Panc1 (cell line): ENCODE data around the gene CD34. TPM values are rescaled to one million over a fixed set of nuclear protein-coding genes. Genes with fewer than 3 reads are reported as not detected.

Experiments used
- ATAC-seq: fragments of 200-7000 bp; cut with Tn5 transposase; 2 replicates; pipeline ENCODE4 v1.9.1; 2020; ENCODE audit warnings: mild to moderate bottlenecking, moderate library complexity
- BruUV-seq: library from RNA; stranded (reverse); fragments of 400-500 nt; replicated peaks from 2 replicates; lab custom pipeline; 2021; lab: Mats Ljungman, UMichigan
- CTCF ChIA-PET: fragments of 300-600 bp; sonication (Branson Sonifier 250); formaldehyde crosslinking; loops from one replicate; lab custom pipeline; 2022; ENCODE audit warnings: antibody characterized with exemption; lab: Charles Lee
- POLR2A ChIA-PET: fragments of 300-600 bp; sonication (Branson Sonifier 250); formaldehyde crosslinking; loops from one replicate; lab custom pipeline; 2022; ENCODE audit warnings: antibody characterized with exemption; lab: Charles Lee
- DNase-seq: peaks from one replicate; pipeline ENCODE4 v3.0.0-alpha.2; 2010; ENCODE audit warnings: low read depth, low spot score
- H3K27ac ChIP-seq: 2 replicates; pipeline ENCODE4 v1.5.1; 2011; ENCODE audit warnings: mild to moderate bottlenecking, low read length, inconsistent platforms
- H3K27me3 ChIP-seq: fragments of 200-500 bp; sonication (Bioruptor generic); 2 replicates; pipeline ENCODE4 v1.6.0; 2014; ENCODE audit warnings: low read length, inconsistent platforms; ENCODE audit not compliant: control insufficient read depth, insufficient read depth
- H3K36me3 ChIP-seq: fragments of 200-500 bp; sonication (Bioruptor generic); 2 replicates; pipeline ENCODE4 v1.5.1; 2014; ENCODE audit warnings: inconsistent platforms, mild to moderate bottlenecking, low read length, moderate library complexity; ENCODE audit not compliant: control insufficient read depth, insufficient read depth
- H3K4me1 ChIP-seq: 2 replicates; pipeline ENCODE4 v1.5.1; 2011; ENCODE audit warnings: inconsistent platforms, mild to moderate bottlenecking, low read length, moderate library complexity; ENCODE audit not compliant: control insufficient read depth, insufficient read depth
- H3K4me3 ChIP-seq, 2 experiments: 2 replicates each; pipeline ENCODE4 v1.5.1; 2011 to 2012; ENCODE audit warnings: low read depth in 2 of 2, low read length in 2 of 2, mild to moderate bottlenecking in 2 of 2, inconsistent platforms in 1 of 2, moderate library complexity in 1 of 2
- H3K9me3 ChIP-seq: fragments of 200-500 bp; sonication (Bioruptor generic); 2 replicates; pipeline ENCODE4 v1.5.1; 2014; ENCODE audit warnings: low read depth, mild to moderate bottlenecking, inconsistent platforms, low read length, moderate library complexity; ENCODE audit not compliant: control insufficient read depth, insufficient read depth
- POLR2AphosphoS5 ChIP-seq: IDR thresholded peaks from 2 replicates; pipeline ENCODE4 v1.6.1; 2012; ENCODE audit warnings: mild to moderate bottlenecking, low read depth, low read length, moderate library complexity
- SIN3A ChIP-seq: IDR thresholded peaks from 2 replicates; pipeline ENCODE4 v1.6.1; 2012; ENCODE audit warnings: low read depth, mild to moderate bottlenecking, low read length, moderate library complexity, borderline replicate concordance; ENCODE audit not compliant: insufficient read depth
- TCF7L2 ChIP-seq: IDR thresholded peaks from 2 replicates; pipeline ENCODE4 v1.6.1; 2011; ENCODE audit warnings: mild to moderate bottlenecking, low read depth, low read length, inconsistent platforms
- in situ Hi-C: cut with HindIII; loops from 2 replicates; pipeline ENCODE4 v1.10.0; 2016; ENCODE audit warnings: low sequenced_read_pairs, low pct_unique_long_range_greater_than_20kb
- intact Hi-C: fragments of 100-400 bp; cut with micrococcal nuclease; formaldehyde crosslinking; loops from one replicate; pipeline ENCODE4 v1.10.0; 2022; ENCODE audit not compliant: unreplicated experiment
- total RNA-seq: library from RNA; stranded (reverse); gene quantifications from one replicate; pipeline ENCODE4 v1.2.1, GENCODE V29; 2021; ENCODE audit not compliant: unreplicated experiment
- TF ChIP-seq, protein P1 (sequence below): fragments of 450-650 bp; IDR thresholded peaks from 2 replicates; pipeline ENCODE4 v1.5.1; 2017; ENCODE audit warnings: mild to moderate bottlenecking
- TF ChIP-seq, protein P2 (sequence below), 2 experiments: IDR thresholded peaks; 2 replicates each; pipeline ENCODE4 v1.6.1; 2011 to 2012; ENCODE audit warnings: low read depth in 2 of 2, control low read depth in 1 of 2, low read length in 1 of 2, mild to moderate bottlenecking in 1 of 2, moderate library complexity in 1 of 2; ENCODE audit not compliant: insufficient read depth in 1 of 2

The CD34 gene
- total RNA-seq, 1 experiment from 2014 or later = 0.15 TPM

- Histone ChIP-seq H3K27me3 (no peaks in the 10 kb centered on the region), H3K9me3 (no peaks in the 10 kb centered on the region), H3K36me3 (no peaks in the 10 kb centered on the region), H3K4me1 (no peaks in the 10 kb centered on the region), H3K4me3 (no peak overlapping the region), H3K27ac (no peak overlapping the region)
- in situ Hi-C loops (no loop called here), intact Hi-C loops (no loop called here)
- TF ChIP-seq, protein P1, sequence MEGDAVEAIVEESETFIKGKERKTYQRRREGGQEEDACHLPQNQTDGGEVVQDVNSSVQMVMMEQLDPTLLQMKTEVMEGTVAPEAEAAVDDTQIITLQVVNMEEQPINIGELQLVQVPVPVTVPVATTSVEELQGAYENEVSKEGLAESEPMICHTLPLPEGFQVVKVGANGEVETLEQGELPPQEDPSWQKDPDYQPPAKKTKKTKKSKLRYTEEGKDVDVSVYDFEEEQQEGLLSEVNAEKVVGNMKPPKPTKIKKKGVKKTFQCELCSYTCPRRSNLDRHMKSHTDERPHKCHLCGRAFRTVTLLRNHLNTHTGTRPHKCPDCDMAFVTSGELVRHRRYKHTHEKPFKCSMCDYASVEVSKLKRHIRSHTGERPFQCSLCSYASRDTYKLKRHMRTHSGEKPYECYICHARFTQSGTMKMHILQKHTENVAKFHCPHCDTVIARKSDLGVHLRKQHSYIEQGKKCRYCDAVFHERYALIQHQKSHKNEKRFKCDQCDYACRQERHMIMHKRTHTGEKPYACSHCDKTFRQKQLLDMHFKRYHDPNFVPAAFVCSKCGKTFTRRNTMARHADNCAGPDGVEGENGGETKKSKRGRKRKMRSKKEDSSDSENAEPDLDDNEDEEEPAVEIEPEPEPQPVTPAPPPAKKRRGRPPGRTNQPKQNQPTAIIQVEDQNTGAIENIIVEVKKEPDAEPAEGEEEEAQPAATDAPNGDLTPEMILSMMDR = no peak
- no peak for TF ChIP-seq POLR2AphosphoS5
- TF ChIP-seq TCF7L2 = no peak
- no peak for TF ChIP-seq SIN3A
- TF ChIP-seq, protein P2, sequence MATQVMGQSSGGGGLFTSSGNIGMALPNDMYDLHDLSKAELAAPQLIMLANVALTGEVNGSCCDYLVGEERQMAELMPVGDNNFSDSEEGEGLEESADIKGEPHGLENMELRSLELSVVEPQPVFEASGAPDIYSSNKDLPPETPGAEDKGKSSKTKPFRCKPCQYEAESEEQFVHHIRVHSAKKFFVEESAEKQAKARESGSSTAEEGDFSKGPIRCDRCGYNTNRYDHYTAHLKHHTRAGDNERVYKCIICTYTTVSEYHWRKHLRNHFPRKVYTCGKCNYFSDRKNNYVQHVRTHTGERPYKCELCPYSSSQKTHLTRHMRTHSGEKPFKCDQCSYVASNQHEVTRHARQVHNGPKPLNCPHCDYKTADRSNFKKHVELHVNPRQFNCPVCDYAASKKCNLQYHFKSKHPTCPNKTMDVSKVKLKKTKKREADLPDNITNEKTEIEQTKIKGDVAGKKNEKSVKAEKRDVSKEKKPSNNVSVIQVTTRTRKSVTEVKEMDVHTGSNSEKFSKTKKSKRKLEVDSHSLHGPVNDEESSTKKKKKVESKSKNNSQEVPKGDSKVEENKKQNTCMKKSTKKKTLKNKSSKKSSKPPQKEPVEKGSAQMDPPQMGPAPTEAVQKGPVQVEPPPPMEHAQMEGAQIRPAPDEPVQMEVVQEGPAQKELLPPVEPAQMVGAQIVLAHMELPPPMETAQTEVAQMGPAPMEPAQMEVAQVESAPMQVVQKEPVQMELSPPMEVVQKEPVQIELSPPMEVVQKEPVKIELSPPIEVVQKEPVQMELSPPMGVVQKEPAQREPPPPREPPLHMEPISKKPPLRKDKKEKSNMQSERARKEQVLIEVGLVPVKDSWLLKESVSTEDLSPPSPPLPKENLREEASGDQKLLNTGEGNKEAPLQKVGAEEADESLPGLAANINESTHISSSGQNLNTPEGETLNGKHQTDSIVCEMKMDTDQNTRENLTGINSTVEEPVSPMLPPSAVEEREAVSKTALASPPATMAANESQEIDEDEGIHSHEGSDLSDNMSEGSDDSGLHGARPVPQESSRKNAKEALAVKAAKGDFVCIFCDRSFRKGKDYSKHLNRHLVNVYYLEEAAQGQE (IDR thresholded peaks at IDR 0.05; ENCODE audit: insufficient read depth in 1 of 2, low read depth in 2 of 2, low read length in 1 of 2) = no peak
- ATAC-seq (no peak), DNase-seq (no peak)
- no TSS peak for BruUV-seq
- POLR2A ChIA-PET = interaction anchor here (0.6 kb wide), 1 partner anchor 21 kb away, joined by 8 read pairs; no protein-coding TSS in a partner anchor
- CTCF ChIA-PET = interaction anchor here (0.5 kb wide), 1 partner anchor 11 kb away, joined by 5 read pairs; no protein-coding TSS in a partner anchor
Measured at GRCh38 chr1:207838156-207839082, 72.5 kb downstream of the CD34 start.

- H3K27ac ChIP-seq = no peak overlapping the region
Measured at GRCh38 chr1:207837673-207838072, 73.3 kb downstream of the CD34 start.

More at GRCh38 chr1:207837673-207838072, 73.3 kb downstream of the CD34 start:
- TF ChIP-seq, protein P1 = no peak
- TF ChIP-seq SIN3A (no peak), TCF7L2 (no peak), POLR2AphosphoS5 (no peak)
- TF ChIP-seq, protein P2 (IDR thresholded peaks at IDR 0.05; ENCODE audit: insufficient read depth in 1 of 2, low read depth in 2 of 2, low read length in 1 of 2) = no peak
- H3K36me3 ChIP-seq = no peaks in the 10 kb centered on the region
- H3K9me3 ChIP-seq = no peaks in the 10 kb centered on the region
- H3K4me1 ChIP-seq = no peaks in the 10 kb centered on the region
- no peak for ATAC-seq
- intact Hi-C loops = no loop called here
- H3K4me3 ChIP-seq = no peak overlapping the region
- no peaks in the 10 kb centered on the region for H3K27me3 ChIP-seq
- CTCF ChIA-PET = no interaction called here
- DNase-seq = no peak
- no TSS peak for BruUV-seq
- POLR2A ChIA-PET = no interaction called here
- in situ Hi-C loops = no loop called here
